ENCODE measurements around the gene TIMP4.

The TIMP4 gene

DNA sequence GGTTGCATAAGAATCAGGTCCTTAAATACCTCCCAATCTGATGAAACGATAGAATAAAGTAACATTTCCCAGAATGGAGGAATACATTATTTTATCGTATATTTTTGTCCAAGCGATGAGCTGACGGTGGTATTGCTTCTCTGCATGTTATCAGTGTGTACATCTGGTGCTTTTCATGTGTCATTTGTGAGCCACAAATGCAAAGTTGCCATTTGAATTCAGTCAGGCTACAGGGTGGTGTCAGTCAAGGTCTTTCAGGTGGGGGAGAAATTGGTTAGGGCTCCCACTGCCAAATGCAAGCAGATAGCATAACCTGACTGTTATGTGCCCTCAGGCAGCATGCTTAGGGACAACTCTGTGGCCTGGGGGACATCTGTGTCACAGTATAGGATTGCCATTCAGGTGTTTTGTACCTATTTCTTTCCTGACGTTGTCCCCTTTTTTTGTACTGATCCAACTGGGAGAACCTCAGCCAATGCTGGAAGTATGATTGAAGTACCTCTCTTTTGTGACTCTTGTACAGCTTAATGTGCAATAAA is 26.5 kb upstream of the TIMP4 start:
- DNase-seq, result no peak

DNA sequence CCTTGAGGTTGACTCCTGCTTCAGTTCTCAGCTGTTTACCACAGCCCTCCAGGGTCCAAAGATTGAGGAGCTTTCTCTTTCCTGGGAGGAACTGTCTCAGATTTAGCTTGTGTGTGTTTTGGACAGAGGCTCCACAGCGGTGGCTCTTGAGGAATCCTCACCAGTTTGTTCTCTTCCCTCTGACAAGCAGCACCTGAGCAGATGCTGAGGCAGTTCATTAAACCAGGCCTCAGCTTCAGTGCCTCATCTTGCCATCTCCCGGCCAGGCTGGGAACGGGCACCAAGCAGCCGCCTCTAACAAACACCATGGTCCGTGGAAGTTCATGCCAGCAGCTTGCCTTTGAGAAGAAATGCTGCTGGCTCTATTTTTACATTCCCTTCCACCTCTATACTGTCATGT is 25.8 kb upstream of the TIMP4 start:
- DNase-seq, result no peak

DNA sequence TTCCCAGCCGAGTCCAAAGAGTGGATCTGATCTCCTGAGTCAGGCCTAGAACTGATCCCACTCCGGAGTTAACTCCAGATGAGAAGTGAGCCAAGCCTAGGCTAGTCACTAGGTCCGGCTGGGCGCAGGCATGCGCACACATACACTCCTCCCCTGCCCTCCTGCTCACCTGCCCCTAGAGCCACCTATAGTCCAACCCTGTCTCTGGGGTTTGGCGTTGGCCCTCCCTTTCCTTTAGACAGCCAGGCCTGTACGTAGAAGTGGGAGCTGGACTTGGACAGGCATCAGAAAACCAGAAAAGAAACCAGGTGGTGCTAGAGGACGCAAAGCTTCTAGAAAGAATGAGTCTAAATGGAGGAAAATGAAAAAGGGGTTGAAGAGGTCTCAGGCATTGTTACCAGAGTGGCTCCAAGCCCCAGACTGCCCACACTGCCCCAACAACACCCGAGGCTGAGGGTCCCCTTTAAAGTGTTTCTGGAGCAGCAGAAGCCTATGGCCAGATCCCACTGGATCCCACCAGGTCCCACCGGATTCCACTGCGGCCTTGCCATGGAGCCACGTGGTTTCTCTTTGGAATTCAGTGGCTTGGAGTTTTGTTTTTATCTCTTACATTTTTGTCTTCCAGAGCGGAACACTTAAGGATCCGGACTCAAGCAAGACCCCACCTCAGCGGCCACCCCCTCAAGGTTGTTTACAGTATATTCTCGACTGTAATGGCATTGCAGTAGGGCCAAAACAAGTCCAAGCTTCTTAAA is 24.2 kb upstream of the TIMP4 start:
- DNase-seq, result no peak

DNA sequence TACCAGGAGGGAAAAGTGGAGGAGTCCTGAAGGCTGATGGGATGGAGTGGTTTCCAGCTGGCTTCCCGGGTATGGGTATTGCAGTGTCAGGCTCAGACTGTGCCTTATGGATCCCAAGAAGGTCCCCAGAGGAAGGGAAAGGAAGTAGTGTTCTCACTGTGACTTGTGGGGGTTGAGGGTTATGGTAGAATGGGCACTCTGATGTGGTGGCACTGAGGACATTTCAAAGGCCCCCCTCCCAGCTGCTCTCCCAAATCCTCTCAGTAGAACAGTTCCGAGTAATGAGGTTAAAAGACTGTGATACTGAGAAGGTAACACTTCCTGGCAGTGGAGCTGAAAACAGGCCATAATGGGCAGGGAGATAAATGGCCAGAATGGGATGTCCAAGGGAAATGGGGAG is 23.1 kb upstream of the TIMP4 start:
- no peak for DNase-seq

DNA sequence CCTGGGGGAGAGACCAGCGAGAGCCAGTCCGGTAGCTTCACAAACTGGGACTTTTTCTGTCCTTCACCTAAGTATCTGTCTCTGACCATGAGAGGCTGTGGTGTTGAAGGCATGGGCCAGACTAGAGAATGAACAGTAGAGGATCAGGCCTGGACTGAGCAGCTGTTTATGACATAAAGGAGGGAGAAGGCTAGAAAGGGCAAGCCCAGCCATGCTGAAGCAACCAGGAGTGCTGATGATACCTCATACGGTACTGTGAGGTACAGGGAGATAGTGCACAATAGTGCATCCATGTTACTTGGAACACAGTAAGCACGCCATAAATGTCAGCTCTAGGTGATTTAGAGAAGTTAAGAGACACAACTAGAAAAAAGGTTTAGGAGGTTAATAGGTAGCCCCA is 22.6 kb upstream of the TIMP4 start:
- DNase-seq, result no peak

DNA sequence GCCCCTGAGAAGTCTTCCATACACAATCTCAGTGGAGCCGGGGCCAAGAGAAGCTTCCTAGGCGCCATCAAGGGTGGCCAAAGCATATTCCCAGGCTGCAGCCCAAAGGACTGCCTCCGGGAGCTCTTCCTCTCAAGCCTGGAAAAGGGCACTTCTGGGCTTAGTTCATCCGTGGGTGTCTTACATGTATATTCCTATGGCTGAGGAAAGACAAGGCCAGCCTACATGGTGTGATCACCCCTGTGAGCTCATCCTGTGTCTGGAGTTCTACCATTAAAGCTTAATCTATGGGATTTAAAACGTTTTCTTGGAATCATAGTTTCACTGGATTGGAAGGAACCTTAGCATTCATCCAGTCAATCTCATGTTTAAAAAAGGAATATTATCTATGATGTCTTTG is 21.9 kb upstream of the TIMP4 start:
- no peak for DNase-seq

DNA sequence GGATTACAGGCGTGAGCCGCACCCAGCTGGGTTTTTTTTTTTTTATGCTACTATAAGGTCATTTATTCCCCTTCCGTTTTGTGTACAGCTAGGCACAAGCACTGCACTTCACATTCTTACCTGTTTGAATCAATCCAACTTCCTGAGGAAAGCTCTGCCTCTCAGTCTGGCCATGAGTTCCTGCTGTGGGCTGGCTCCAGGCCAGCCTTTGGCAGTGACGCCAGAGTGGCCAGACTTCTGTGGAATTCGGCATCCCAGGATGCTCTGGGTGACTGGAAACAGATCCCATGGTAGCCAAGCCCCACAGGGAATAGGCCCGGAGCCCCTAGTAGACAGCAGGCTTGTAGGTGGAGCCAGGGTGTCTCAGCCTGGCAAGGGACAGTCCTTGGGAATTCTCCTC is 21.5 kb upstream of the TIMP4 start:
- no peak for DNase-seq

DNA sequence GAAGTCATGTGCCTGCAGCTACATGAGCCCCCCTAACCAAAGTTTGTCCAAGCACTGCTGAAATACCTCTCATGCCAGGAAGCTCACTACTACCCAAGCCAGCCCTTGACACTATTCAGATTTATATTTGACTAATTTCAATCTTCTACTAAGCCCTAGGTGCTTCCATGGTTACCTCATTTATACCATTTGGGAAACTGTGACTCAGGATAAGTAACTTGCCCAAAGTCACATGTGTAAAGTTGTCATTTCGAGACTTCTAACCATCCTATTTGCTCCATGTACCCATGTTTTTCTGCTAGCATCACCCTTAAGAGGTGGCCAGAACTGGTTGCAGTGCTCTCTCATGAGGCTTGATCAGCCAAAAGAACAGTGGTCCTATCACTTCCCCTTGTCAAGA is 20.7 kb upstream of the TIMP4 start:
- no peak for DNase-seq

DNA sequence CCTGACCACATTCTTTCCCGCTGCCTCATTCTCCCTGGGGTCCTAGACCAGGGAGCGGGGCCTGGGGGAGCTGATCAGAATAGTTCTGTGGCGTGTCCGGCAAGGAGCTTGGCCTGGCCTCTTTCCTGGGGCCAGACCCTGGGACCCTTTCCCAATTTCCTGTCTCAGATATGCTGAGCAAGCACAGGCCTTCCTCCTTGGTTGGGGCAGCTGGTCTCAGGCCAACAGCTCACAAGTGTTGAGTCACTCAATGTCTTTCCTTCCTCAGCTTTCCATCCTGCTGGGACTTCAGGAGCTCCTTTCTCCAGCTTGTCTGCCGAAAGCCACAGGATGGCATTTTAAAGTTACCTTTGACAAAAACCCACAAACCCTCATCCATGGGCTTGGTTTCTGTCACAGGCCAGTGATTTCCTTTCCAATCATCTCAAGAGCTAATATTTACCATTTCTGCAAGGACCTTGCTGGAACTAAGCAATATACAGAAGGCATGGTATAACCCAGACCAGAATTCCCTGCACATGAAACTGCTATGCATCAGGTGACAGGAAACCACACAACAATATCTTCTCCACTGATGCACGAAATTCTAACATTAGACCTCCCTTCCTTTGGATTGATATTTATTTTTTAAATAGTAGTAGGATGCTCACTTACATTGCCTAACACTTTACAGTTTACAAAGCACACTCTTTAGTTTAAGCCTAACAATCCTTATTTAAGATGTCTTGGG is 19.5 kb upstream of the TIMP4 start:
- DNase-seq, result no peak

DNA sequence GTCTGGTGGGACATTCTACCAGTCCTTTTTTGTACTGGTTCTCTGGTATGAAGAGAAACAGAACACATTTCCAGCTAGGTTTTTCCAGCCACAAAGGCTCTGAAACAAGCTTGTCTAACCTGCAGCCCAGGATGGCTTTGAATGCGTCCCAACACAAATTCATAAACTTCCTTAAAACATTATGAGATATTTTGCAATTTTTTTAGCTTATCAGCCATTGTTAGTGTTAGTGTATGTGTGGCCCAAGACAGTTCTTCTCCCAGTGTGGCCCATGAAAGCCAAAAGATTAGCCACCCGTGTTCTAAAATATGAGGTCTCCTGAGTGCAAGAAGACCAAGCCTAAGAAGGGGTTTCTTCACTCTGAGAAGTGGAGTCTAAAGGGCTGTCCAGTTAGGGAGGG is 18.4 kb upstream of the TIMP4 start:
- DNase-seq, result no peak

DNA sequence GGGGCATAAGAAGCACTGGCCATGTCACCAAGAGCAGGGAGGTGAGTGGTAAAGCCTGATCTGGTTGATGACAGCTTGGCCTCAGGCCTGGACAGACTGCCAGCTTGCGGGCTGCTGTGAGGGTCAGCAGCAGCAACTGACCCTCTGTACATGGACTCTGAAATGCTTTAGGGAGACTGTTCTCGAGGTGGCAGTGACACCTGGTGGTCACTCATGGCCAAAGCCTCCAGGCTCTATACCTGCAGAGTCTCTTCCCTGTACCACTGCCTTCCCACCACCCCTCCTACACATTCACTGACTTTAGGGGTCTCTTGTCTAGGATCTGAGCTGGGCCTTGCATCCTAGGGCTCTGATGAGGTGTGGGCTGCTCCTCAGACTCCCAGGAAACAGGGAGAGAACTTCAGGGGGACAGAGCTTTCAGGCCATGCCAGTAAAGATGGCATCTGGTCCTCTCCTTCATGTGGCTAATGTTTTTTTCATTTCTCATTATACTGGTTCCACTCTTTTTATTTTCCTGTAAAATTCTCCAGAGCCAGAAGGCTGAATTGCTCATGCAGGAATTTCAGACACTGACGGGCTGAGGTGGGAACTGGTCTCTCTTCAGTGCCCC is 17.2 kb upstream of the TIMP4 start:
- DNase-seq, result no peak

DNA sequence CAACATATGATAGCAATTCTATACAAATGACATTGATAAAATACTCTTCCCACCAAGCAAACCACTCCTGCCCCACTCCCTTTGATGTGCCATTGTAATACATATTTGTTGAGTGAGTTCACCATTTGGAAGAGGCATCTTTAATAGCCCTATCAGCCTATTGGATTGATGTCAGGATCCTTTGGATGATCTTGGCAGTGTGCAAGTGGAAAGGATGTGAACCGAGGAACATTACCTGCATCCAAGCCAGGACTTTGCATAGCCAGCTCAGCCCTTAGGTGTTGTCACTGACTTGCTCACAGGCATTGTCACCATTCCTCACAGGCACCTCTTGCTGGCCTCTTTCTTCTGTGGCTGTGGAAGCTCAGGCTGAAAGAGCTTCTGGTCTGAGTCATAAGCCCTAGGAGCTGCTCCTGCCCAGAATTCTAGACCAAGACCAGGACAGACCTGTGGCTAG is 16.5 kb upstream of the TIMP4 start:
- DNase-seq, result no peak

DNA sequence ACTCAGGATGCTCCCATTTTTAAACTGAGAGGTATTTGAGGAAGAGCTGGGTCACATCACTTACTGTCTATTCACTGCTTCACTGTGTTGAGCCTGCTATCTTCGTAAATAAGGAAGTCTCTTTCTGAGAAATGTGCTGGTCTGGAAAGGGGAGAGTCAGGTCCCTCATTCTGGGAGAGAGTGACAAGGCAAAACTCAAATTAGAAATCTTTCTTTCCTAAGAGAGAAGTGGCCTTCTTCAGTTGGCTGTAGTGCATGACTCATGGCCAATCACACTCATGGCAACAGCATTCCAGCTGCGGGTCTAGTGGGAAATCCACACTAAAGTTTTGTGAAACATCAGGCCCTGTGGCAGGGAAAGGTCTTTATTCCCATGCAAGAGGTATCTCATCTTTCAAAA is 11.5 kb upstream of the TIMP4 start:
- DNase-seq, result no peak

DNA sequence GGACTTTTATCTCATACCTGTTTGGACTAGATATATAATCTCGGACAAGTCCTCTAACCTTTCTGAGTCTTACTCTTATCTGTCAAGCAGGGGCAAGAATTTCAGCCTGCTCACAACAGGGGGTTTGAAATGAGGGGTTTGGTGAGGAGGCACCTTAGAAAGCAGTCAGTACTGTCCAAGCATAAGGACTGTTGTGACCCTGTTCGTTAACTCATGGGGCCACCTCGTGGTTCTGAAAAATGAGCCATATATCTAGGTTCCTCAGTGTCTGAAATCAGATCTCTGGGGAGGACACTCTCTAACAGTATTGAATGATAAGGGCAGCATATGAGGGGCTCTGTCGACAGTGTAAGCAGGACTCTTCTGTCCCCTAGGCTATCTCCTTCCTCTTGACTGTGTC is 7.2 kb upstream of the TIMP4 start:
- DNase-seq, result no peak

DNA sequence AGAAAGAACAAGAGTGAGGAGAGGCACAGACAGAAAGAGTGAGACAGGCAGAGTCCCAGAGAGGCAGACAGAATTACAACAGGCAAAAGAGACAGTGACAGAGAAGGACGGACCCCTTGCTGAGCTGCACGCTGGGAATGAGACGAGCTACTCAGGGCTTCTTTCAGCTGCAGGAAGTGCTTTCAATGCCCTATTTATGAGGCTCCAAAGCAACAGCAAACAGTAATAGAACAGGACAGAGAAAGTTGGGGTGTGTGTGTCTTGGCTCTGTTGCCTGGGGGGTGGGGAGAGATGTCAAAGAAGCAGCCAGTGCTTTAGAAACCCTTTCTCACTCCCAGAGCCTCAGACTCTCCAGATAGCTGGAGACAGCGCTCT is 502 bp upstream of the TIMP4 start:
- no peak for DNase-seq

DNA sequence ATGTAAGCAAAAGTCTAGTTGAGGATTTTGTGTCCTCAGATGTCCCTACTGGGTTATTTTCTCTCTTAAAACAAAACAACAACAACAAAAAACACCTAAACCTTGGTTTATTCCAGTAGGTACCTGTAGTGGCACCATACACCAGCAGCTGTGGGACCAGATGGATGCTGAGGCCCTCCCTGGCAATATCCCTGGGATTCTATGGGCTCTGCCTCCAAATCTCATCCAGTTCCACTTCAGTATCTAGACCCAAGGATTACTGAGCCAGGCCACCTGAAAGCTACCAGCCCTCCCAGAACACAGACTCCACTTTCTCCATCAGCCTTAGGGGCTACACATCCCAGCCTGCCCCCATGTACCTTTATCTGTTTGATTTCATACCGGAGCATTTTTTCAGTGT is 1.7 kb downstream of the TIMP4 start:
- no peak for DNase-seq

DNA sequence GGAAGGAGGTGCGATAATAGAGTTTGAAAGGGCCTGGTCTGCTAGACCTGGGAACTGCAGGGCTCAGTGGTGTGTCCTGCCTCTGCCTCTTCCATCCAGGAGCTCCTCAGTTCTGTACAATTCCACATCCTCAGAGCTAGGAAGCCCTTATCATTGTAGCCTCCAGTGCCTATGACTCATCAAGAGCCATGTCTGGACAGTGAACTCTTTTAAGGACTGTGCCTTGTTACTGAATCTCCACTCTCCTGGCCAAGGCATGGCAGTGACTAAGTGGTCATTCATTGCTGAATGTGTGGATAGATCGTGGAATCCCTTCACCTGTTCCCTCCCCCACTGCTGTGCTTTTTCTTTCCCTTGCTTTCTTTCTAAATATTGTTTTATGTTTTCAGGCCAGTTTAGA is 2.9 kb downstream of the TIMP4 start:
- no peak for DNase-seq

DNA sequence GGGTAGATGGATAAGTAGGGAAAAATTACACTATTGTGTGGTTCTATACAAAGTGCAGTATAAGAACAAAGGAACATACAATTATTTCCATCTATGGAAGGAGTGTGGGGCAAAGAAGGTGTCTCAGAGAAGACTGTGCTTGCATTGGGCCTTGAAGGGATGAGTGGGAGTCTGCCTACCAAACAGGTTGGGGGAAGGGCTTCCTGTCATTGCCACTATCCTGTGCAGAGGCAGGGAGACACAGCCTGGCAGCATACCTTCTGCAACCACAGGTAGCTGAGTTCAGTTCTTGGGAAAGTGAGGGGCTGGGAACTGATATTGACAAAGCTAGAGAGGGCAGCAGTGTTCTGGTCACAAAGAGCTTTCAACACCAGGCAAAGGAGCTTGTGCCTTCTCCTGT is 3.4 kb downstream of the TIMP4 start:
- no peak for DNase-seq

DNA sequence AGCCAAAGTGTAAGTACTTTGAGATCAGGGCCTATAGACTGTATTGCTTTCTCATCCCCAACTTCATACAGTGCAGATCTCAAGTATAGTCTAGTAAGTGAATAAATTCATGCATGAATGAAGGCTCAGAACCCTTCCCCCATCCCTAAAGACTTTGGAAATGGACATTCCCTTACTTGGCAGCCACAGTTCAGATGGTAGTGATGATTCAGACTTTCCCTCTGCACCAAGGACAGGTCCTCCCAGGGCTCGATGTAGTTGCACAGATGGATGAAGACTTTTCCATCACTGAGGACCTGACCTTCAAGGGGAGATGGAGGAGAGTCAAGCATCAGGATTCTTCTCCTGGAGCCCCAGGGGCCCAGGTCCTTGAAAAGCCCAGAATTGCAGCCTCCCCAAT is 4.6 kb downstream of the TIMP4 start:
- no peak for DNase-seq

DNA sequence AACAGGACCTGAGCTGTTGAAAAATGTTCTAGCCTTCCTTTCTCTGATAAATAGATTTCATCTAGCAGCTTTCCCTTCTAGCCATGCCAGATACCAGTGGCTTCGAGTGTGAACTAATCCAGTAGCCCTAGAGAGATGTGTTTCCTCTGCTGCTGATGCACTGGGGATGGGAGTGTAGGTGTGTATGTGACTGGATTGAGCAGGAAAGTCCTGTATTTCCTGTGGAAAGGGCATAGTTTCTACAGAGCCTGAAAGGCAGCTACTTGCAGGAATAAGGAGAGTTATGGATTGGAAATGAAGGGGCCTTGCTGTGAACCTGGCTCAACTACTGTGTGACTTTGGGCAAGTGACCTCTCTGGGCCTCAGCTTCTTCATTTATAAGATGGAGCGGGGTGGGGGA is 8.6 kb downstream of the TIMP4 start:
- no peak for DNase-seq

DNA sequence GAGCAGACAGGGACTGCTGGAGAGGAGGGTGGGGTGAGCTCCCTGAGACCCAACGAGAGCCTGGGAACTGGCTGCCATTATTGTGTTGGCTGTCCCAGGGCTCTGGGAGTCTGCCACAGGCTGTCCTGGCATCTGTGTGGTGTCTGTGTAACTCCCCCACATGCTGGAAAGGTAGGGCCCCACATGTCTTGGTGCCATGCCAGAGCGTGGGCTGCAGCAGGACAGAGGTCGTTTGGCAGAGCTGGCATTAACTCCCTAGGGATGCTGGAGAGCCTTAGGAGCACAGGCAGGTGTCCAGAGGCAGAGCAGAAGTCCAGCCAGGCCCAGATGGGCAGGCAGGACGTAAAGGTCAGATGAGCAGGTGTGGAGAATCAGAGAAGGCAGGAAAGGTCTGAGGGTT is 9.7 kb downstream of the TIMP4 start:
- DNase-seq, result no peak

DNA sequence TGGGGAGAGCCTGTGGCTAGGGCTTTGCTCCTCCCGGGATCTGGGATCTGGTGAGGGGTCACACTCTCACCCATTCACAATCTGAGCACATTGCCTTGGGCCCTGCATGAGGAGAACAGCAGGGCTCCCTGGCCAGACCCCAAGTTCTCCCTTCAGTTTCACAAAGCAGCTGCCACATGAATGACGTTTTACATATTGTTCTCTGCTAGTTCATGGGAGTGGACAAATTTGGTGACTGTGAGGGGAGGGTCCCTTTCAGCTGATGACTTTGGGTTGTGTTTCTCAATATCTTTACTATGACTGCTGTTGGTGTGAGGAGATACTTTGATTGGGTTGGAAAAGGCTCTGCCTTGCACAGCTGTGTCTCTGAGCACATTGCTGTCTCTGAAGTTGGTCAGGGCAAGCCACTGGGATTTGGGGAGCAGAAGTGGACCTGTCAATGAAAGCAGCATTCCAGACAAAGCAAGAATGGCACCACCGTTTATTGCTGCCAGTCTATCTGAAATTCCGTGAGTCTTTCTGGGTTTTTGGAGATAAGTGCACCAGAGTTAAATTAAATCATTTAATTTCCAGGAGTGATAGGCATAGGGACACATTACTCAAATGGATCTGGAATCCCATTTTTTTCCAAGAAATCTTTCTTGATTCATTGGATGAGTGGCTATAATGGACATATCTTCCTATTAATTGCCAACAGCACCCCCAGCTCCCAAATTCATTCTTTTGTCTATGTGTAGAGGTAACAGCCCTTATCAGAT is 10.3 kb downstream of the TIMP4 start:
- no peak for DNase-seq

DNA sequence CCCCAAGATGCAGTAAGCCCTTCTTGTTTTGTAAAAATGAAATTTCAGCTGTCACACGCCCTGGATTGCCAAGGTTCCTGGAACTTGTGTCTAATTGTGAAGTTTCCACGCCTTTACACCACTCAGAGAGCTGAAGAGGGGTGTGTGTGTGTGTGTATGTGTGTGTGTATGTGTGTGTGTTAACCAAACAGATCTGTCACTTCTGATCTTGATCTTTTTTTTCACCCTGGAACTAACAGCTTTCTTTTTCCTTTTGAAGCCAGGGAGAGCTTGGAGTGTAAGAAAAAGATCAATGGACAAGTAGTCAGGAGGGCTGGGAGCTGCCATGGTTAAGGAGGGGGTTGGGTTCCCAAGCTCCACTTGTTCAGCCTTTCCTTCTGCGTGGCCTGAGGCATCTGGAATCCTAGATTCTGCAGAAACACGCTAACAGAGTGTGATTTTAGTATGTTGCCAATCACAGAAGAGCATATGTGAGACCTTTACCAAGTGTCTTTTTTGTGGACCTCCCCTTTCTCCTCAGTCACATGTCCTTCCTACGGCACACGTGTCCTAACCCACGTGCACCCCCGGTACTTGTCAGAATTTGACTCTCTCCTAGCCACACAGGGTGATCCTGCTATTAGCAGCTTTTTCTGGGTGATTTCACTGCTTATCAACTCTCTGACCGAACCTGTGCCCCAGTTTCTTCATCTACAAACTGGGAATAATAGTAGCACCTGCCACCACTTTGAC is 11.5 kb downstream of the TIMP4 start:
- no peak for DNase-seq
